Measurements from ENCODE around the gene SLC39A10. TPM values are rescaled to one million over a fixed set of nuclear protein-coding genes. Genes with fewer than 3 reads are reported as not detected.

The SLC39A10 gene
- total and polyA plus RNA-seq, 10 of the 15 experiments (the other 5 are each of a cell fraction or from before 2014, with no cell fraction given): 2.0 to 23.6 (median 7.9) TPM

DNA sequence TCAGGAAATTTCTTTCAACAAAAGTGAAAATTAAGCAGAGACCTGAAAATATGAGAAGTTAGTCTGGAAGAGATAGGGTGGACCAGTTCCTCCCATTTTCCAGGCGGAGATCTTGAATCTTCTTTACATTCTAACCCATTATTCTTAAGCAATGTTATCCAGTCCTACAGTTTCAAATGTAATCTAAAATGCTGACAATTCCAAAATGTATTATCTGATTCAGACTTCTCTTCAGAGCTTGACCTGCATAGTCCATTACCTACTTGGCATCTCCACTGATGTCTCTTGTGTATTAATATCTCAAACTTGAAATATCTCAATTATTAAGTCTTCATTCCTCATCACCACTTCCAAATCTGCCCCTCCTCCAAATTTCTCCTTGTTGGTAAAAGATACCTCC is 28.4 kb upstream of the SLC39A10 start (continued):
- TF ChIP-seq BCL3 (IDR thresholded peaks at IDR 0.05; ENCODE audit: borderline replicate concordance, insufficient read depth, low read depth, low read length, poor library complexity, severe bottlenecking) (no peak), SREBF1 (IDR thresholded peaks at IDR 0.05; ENCODE audit: low read length) (no peak), SIX5 (IDR thresholded peaks at IDR 0.05; ENCODE audit: low read depth, low read length, severe bottlenecking) (no peak), MXI1 (IDR thresholded peaks at IDR 0.05; ENCODE audit: low read depth, low read length) (no peak), GATAD2B (conservative IDR thresholded peaks at IDR 0.05; ENCODE audit: low read depth) (no peak), MAX (IDR thresholded peaks at IDR 0.05; ENCODE audit: low read depth, low read length) (no peak), ZNF217 (IDR thresholded peaks at IDR 0.05) (no peak), WRNIP1 (IDR thresholded peaks at IDR 0.05; ENCODE audit: borderline replicate concordance, low read depth, low read length) (no peak)

DNA sequence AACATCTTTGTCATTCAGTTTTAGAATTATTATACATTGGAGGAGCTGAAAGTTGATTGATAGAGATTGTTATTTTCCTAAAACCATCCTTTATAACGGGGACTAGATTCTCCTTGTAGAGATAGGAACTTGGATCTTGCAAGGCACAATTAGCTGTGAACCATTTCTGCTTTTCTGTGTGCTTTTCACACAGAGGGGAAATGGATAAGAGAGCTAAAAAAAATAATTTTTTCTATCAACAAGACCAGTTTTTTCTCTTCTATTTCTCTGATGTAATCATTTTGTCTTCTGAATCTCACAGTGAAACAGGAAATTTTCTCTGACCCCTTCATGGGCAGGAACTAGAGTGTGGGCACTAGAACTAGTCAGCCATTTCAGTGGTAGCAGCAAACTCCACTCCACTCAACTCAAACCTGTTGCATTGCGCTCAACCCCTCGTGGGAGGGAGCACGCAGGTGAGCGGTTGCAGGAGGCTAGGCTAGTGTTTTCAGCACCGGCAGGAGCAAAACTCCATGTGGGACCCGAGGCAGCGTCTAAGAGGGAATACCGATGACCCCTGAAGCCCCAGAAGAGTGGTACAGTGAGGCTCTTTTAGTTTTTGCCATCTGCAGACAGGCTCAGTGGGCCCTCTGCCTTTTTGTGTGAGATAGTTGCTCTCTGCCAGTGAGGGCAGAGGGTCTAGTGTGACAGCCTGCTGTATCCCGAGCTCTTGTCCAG is 24.0 kb upstream of the SLC39A10 start:
- Histone ChIP-seq H3K27ac (ENCODE audit: control insufficient read depth, insufficient read depth) (no peak overlapping the region), H3K4me2 (ENCODE audit: control insufficient read depth, insufficient read depth) (no peak overlapping the region), H3K4me1 (ENCODE audit: control insufficient read depth, insufficient read depth, low read length) (no peaks in the 10 kb centered on the region), H3K27me3 (replicated peaks in 1 of 2; ENCODE audit: control insufficient read depth in 2 of 2, insufficient read depth in 2 of 2, low read length in 1 of 2) (no peaks in the 10 kb centered on the region), H4K20me1 (ENCODE audit: control insufficient read depth, insufficient read depth) (no peaks in the 10 kb centered on the region), H3K9ac (ENCODE audit: control insufficient read depth, insufficient read depth, low read length) (no peak overlapping the region), H2AFZ (ENCODE audit: control insufficient read depth, low read depth, low read length) (no peak overlapping the region), H3K79me2 (ENCODE audit: control insufficient read depth, insufficient read depth, low read length) (no peaks in the 10 kb centered on the region), H3K36me3 (ENCODE audit: control insufficient read depth in 2 of 2, insufficient read depth in 2 of 2, low read length in 1 of 2) (no peaks in the 10 kb centered on the region), H3K4me3 (no peak overlapping the region), H3K9me3 (replicated peaks; ENCODE audit: control insufficient read depth, insufficient read depth, low read length) (no peaks in the 10 kb centered on the region; the same call in 2 of the 3 replicates)
- POLR2A ChIA-PET: no interaction called here
- SMC1A ChIA-PET (ENCODE audit: uncharacterized antibody, unreplicated experiment): interaction anchor here (0.8 to 1.3 kb wide), 3 partner anchors 24 to 72 kb away, joined by 3 to 4 read pairs (median 3); partner anchors contain the start of gene SLC39A10
- in situ Hi-C loops (cut with MboI): no loop called here
- CTCF ChIA-PET: interaction anchor here (1.0 to 1.4 kb wide), 2 partner anchors 13 to 41 kb away, joined by 3 to 5 read pairs; no protein-coding TSS in a partner anchor
- 71% methylated on average over 10 of the region's 10 CpGs for WGBS (ENCODE audit: insufficient coverage, insufficient replicate concordance, low lambda C conversion rate, missing lambda C conversion rate)
- ATAC-seq: no peak
- no peak for DNase-seq (ENCODE audit: low read depth, low spot score)
- BruUV-seq (replicated peaks): no TSS peak
- no peak for FAIRE-seq
- TF ChIP-seq BCL11A (IDR thresholded peaks at IDR 0.05; ENCODE audit: low read depth, low read length): no peak
- TF ChIP-seq ESRRA (IDR thresholded peaks at IDR 0.05; ENCODE audit: low read length): no peak
- TF ChIP-seq CHD4 (IDR thresholded peaks at IDR 0.05): no peak
- TF ChIP-seq ZBTB33 (IDR thresholded peaks at IDR 0.05): no peak
- TF ChIP-seq RAD21 (IDR thresholded peaks at IDR 0.05; ENCODE audit: insufficient read depth, low read depth, low read length): no peak
- TF ChIP-seq CREM (IDR thresholded peaks at IDR 0.05; ENCODE audit: low read depth): no peak
- RAD21 ChIA-PET (ENCODE audit: unreplicated experiment): interaction anchor here (1.0 to 1.4 kb wide), 3 partner anchors 24 to 134 kb away, joined by 3 to 5 read pairs (median 3); partner anchors contain the start of gene SLC39A10
- intact Hi-C loops (cut with micrococcal nuclease; ENCODE audit: unreplicated experiment): no loop called here

All from GM12878 (cell line).